HepG2 (cell line): ENCODE results near the gene LYRM4. TPM values are rescaled to one million over a fixed set of nuclear protein-coding genes. Genes with fewer than 3 reads are reported as not detected.
A peak's percentile ranks its signal among the peaks of the same experiment; 100 is the strongest.

Experiments used
- EEA1 ChIP-seq: sonication (generic); formaldehyde crosslinking; IDR thresholded peaks from 2 replicates; pipeline ENCODE4 v1.5.1; 2020; ENCODE audit warnings: mild to moderate bottlenecking, missing genetic modification reagents, borderline replicate concordance
- HNRNPL ChIP-seq: fragments of 200-400 bp; formaldehyde crosslinking; IDR thresholded peaks from 2 replicates; pipeline ENCODE4 v1.6.1; 2017; ENCODE audit warnings: mild to moderate bottlenecking, low read depth, low read length
- HNRNPUL1 ChIP-seq: fragments of 200-400 bp; formaldehyde crosslinking; IDR thresholded peaks from 2 replicates; pipeline ENCODE4 v1.6.1; 2017; ENCODE audit warnings: low read depth, mild to moderate bottlenecking, low read length, moderate library complexity
- RARA ChIP-seq: IDR thresholded peaks from 2 replicates; pipeline ENCODE4 v1.6.1; 2016; ENCODE audit warnings: missing genetic modification reagents, missing compliant biosample characterization
- SAP130 ChIP-seq: IDR thresholded peaks from 2 replicates; pipeline ENCODE4 v1.6.1; 2016; ENCODE audit warnings: low read depth
- SMARCC2 ChIP-seq: fragments of 450-650 bp; IDR thresholded peaks from 2 replicates; pipeline ENCODE4 v1.6.1; 2017; ENCODE audit warnings: antibody characterized with exemption, mild to moderate bottlenecking
- TFDP2 ChIP-seq: sonication (generic); formaldehyde crosslinking; IDR thresholded peaks from 2 replicates; pipeline ENCODE4 v1.4.0; 2020; ENCODE audit warnings: missing genetic modification reagents
- TIGD3 ChIP-seq: sonication (generic); formaldehyde crosslinking; IDR thresholded peaks from 2 replicates; pipeline ENCODE4 v1.5.1; 2020; ENCODE audit warnings: mild to moderate bottlenecking, missing genetic modification reagents, borderline replicate concordance
- ZKSCAN5 ChIP-seq: sonication (generic); formaldehyde crosslinking; IDR thresholded peaks from 2 replicates; pipeline ENCODE4 v1.5.1; 2020; ENCODE audit warnings: mild to moderate bottlenecking, missing genetic modification reagents
- ZMYM4 ChIP-seq: sonication (generic); formaldehyde crosslinking; IDR thresholded peaks from 2 replicates; pipeline ENCODE4 v1.8.1; 2023; ENCODE audit warnings: mild to moderate bottlenecking, missing genetic modification reagents
- ZNF354B ChIP-seq: sonication (generic); formaldehyde crosslinking; IDR thresholded peaks from 2 replicates; pipeline ENCODE4 v1.8.0; 2022; ENCODE audit warnings: mild to moderate bottlenecking, missing genetic modification reagents
- ZNF382 ChIP-seq: sonication (generic); formaldehyde crosslinking; IDR thresholded peaks from 2 replicates; pipeline ENCODE4 v1.5.0; 2020; ENCODE audit warnings: missing genetic modification reagents, mild to moderate bottlenecking, borderline replicate concordance
- ZNF432 ChIP-seq: sonication (generic); formaldehyde crosslinking; IDR thresholded peaks from 2 replicates; pipeline ENCODE4 v1.5.0; 2020; ENCODE audit warnings: missing genetic modification reagents, mild to moderate bottlenecking, borderline replicate concordance
- ZNF709 ChIP-seq: sonication (generic); formaldehyde crosslinking; IDR thresholded peaks from 2 replicates; pipeline ENCODE4 v1.5.0; 2020; ENCODE audit warnings: mild to moderate bottlenecking, missing genetic modification reagents
- ZNF749 ChIP-seq: sonication (generic); formaldehyde crosslinking; IDR thresholded peaks from 2 replicates; pipeline ENCODE4 v1.8.0; 2022; ENCODE audit warnings: mild to moderate bottlenecking, missing genetic modification reagents, moderate library complexity, borderline replicate concordance
- ZNF766 ChIP-seq: sonication (generic); formaldehyde crosslinking; IDR thresholded peaks from 2 replicates; pipeline ENCODE4 v1.5.0; 2020; ENCODE audit warnings: missing genetic modification reagents, borderline replicate concordance
- polyA plus RNA-seq, 8 experiments: library from polyadenylated mRNA; depleted of rRNA in 3 of 8; stranded (reverse) in 7 of 8; unstranded in 1 of 8; fragments of >200 nt; fragmentation: Illumina TruSeq in 4 of 8; extraction: Trizol in 4 of 8; gene quantifications; 2 replicates each; pipeline versions ENCODE4 v1.2.1 to v1.2.3, GENCODE V29; 2011 to 2016; ENCODE audit warnings: low read depth in 4 of 8, missing spikeins in 1 of 8, mixed read lengths in 1 of 8; ENCODE audit not compliant: insufficient read depth in 1 of 8
- total RNA-seq, 5 experiments: library from RNA; depleted of rRNA; stranded (reverse); fragments of >200 nt; fragmentation: Illumina TruSeq; extraction: Trizol; gene quantifications; 2 replicates each; pipeline ENCODE4 v1.2.3, GENCODE V29; 2016; ENCODE audit warnings: low read depth in 1 of 5
- TF ChIP-seq, protein P1 (sequence below): sonication (generic); formaldehyde crosslinking; IDR thresholded peaks from 2 replicates; pipeline ENCODE4 v1.5.0; 2020; ENCODE audit warnings: missing genetic modification reagents
- TF ChIP-seq, protein P2 (sequence below): sonication (generic); formaldehyde crosslinking; IDR thresholded peaks from 2 replicates; pipeline ENCODE4 v1.4.0; 2020; ENCODE audit warnings: missing genetic modification reagents, mild to moderate bottlenecking, borderline replicate concordance
- TF ChIP-seq, protein P3 (sequence below): sonication (generic); formaldehyde crosslinking; IDR thresholded peaks from 2 replicates; pipeline ENCODE4 v1.4.0; 2020; ENCODE audit warnings: missing genetic modification reagents, borderline replicate concordance
- TF ChIP-seq, protein P4 (sequence below): IDR thresholded peaks from 2 replicates; pipeline ENCODE4 v1.6.1; 2016; ENCODE audit warnings: missing compliant biosample characterization, missing genetic modification reagents, borderline replicate concordance

The LYRM4 gene
- total and polyA plus RNA-seq, 2 of the 13 experiments (the other 11 are each of a cell fraction or from before 2014, with no cell fraction given): 64.6 to 67.5 TPM

DNA sequence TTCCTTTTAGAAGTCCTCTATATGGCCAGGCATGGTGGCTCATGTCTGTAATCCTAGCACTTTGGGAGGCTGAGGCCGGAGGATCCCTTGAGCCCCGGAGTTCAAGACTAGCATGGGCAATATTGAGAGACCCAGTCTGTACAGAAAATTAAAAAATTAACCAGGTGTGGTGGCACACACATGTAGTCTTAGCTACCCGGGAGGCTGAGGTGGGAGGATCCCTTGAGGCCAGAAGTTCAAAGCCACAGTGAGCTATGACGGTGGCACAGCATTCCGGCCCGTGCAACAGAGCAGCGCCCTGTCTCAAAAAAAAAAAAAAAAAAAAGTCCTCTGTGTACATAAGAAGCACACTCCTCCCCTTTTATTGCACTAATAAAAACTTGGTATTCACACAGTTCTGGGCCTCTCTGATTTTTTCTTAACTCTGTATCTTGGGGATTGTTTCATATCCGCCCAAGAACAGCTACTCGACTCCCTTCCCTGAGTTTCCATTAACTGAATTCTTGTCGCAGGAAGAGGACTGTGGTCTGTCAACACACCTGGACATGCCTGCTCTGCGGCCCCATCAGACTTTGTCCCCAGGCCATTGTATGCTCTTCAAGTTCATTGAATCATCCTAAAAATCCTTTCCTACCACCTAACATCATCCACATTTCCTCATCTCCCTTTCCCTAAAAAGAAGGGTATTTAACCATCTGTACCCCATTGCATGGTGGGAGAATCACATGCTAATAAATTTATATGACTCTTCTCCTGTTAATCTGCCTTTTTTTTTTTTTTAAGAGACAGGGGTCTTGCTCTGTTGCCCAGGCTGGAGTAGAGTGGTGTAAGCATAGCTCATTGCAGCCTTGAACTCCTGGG, 201.5 kb downstream of the LYRM4 start (continued):
- no peak for TF ChIP-seq TIGD3
- no peak for TF ChIP-seq HNRNPUL1
- TF ChIP-seq, protein P1, sequence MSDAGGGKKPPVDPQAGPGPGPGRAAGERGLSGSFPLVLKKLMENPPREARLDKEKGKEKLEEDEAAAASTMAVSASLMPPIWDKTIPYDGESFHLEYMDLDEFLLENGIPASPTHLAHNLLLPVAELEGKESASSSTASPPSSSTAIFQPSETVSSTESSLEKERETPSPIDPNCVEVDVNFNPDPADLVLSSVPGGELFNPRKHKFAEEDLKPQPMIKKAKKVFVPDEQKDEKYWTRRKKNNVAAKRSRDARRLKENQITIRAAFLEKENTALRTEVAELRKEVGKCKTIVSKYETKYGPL (CRISPR knock-in tag): no peak
- TF ChIP-seq ZNF766 (CRISPR knock-in tag): no peak
- peak; percentile 91 for TF ChIP-seq ZMYM4 (CRISPR knock-in tag)
- TF ChIP-seq, protein P2, sequence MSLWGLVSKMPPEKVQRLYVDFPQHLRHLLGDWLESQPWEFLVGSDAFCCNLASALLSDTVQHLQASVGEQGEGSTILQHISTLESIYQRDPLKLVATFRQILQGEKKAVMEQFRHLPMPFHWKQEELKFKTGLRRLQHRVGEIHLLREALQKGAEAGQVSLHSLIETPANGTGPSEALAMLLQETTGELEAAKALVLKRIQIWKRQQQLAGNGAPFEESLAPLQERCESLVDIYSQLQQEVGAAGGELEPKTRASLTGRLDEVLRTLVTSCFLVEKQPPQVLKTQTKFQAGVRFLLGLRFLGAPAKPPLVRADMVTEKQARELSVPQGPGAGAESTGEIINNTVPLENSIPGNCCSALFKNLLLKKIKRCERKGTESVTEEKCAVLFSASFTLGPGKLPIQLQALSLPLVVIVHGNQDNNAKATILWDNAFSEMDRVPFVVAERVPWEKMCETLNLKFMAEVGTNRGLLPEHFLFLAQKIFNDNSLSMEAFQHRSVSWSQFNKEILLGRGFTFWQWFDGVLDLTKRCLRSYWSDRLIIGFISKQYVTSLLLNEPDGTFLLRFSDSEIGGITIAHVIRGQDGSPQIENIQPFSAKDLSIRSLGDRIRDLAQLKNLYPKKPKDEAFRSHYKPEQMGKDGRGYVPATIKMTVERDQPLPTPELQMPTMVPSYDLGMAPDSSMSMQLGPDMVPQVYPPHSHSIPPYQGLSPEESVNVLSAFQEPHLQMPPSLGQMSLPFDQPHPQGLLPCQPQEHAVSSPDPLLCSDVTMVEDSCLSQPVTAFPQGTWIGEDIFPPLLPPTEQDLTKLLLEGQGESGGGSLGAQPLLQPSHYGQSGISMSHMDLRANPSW (CRISPR knock-in tag): peak; percentile 22; the same call in 1 of the 2 replicates
- TF ChIP-seq, protein P3, sequence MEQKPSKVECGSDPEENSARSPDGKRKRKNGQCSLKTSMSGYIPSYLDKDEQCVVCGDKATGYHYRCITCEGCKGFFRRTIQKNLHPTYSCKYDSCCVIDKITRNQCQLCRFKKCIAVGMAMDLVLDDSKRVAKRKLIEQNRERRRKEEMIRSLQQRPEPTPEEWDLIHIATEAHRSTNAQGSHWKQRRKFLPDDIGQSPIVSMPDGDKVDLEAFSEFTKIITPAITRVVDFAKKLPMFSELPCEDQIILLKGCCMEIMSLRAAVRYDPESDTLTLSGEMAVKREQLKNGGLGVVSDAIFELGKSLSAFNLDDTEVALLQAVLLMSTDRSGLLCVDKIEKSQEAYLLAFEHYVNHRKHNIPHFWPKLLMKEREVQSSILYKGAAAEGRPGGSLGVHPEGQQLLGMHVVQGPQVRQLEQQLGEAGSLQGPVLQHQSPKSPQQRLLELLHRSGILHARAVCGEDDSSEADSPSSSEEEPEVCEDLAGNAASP (CRISPR knock-in tag): peak; percentile 61; the same call in 1 of the 2 replicates
- no peak for TF ChIP-seq ZNF749
- TF ChIP-seq HNRNPL: no peak
- TF ChIP-seq ZNF354B (CRISPR knock-in tag): no peak
- no peak for TF ChIP-seq EEA1 (CRISPR knock-in tag)
- TF ChIP-seq RARA: peak; percentile 82
- no peak; the same call in 1 of the 2 replicates for TF ChIP-seq TFDP2
- TF ChIP-seq, protein P4, sequence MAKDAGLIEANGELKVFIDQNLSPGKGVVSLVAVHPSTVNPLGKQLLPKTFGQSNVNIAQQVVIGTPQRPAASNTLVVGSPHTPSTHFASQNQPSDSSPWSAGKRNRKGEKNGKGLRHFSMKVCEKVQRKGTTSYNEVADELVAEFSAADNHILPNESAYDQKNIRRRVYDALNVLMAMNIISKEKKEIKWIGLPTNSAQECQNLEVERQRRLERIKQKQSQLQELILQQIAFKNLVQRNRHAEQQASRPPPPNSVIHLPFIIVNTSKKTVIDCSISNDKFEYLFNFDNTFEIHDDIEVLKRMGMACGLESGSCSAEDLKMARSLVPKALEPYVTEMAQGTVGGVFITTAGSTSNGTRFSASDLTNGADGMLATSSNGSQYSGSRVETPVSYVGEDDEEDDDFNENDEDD (CRISPR knock-in tag): no peak
- peak; percentile 81; the same call in 1 of the 2 replicates for TF ChIP-seq SMARCC2
- TF ChIP-seq ZKSCAN5 (CRISPR knock-in tag): 0 out of 2 replicates have a peak, but pooled peaks have one; percentile 52
- no peak for TF ChIP-seq ZNF382 (CRISPR knock-in tag)
- no peak for TF ChIP-seq ZNF432 (CRISPR knock-in tag)
- peak; percentile 84 for TF ChIP-seq SAP130 (CRISPR knock-in tag)
- no peak for TF ChIP-seq ZNF709 (CRISPR knock-in tag)
